ENCODE measurements around the gene THEM4.

DNA sequence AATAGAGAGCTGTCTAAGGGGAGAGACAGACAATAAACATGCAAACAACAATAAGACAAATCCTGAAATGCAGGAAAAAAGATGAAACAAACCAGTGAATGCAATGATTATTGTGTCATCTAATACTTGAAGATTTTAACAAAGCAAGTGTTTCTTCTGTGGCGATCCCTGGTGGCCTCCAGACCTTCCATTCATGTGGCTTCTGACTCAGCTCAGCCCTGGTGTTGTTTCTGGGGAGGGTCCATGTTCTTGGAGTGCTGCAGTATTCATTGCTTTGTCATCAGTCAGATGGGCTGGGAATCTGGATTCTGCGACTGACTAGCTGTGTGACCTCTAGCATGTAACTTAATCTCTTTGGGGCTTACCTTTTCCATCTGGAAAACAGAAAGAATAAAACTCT is 68.2 kb downstream of the THEM4 start:
- TF ChIP-seq, protein P1, sequence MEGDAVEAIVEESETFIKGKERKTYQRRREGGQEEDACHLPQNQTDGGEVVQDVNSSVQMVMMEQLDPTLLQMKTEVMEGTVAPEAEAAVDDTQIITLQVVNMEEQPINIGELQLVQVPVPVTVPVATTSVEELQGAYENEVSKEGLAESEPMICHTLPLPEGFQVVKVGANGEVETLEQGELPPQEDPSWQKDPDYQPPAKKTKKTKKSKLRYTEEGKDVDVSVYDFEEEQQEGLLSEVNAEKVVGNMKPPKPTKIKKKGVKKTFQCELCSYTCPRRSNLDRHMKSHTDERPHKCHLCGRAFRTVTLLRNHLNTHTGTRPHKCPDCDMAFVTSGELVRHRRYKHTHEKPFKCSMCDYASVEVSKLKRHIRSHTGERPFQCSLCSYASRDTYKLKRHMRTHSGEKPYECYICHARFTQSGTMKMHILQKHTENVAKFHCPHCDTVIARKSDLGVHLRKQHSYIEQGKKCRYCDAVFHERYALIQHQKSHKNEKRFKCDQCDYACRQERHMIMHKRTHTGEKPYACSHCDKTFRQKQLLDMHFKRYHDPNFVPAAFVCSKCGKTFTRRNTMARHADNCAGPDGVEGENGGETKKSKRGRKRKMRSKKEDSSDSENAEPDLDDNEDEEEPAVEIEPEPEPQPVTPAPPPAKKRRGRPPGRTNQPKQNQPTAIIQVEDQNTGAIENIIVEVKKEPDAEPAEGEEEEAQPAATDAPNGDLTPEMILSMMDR (IDR thresholded peaks at IDR 0.05): no peak
- TF ChIP-seq POLR2A (IDR thresholded peaks at IDR 0.05): no peak
